ENCODE data around the gene UBR2.
"Not testable (repeated sequence)": the region's sequence is repeated elsewhere in the genome, so short reads cannot be mapped to it uniquely, and the experiment has no call there.

UBR2 gene

DNA sequence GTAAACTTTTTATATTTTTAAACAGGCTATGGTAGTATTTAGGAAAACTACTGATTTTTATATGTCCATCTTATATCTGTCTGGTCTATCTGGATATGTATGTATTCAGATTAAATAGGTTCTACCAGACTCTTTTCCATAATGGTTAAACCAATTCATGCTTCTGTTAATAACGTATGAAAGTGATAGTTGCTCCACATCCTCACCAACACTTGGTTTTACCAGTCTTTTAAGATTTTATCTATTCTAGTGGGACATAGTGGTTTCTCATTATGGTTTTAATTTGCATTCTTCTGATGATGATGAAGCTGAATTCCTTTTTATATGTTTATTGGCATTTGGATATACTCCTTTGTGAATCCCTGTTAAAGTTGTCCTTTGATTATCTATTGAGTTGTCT lies 56.1 kb downstream of the UBR2 start:
- DNase-seq, result no peak

DNA sequence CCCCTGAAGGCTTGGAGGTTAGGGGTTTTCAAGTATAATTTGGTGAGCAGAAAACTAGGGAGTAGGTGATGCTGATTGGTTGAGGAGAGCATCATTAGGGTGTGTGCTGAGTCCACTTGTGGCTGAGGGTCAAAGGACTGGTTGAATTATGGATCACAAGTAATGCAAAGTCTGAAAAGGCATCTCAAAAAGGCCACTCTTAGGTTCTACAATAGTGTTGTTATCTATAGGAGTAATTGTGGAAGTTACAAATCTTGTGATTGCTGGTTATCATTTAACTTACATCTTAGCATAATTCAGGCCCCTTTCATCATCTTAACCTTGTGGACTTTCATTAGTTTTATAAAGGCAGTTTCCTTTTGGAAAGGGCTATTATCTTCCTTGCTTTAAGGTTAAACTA lies 60.8 kb downstream of the UBR2 start:
- DNase-seq, result no peak

DNA sequence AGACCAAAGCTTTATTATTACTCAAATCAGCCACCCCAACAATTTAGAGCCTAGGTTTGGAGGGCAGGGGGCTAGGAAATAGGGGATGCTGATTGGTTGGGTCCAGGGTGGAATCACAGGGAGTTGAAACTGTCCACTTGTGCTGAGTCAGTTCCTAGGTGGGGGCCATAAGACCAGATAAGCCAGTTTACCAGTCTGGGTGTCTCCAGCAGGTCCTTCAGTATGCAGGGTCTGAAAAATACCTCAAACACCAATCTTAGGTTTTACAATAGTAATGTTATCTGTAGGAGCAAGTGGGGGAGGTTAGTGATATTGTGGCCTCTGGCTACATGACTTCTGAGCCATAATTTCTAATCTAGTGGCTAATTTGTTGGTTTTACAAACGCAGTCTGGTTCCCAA lies 63.2 kb downstream of the UBR2 start:
- no peak for DNase-seq

DNA sequence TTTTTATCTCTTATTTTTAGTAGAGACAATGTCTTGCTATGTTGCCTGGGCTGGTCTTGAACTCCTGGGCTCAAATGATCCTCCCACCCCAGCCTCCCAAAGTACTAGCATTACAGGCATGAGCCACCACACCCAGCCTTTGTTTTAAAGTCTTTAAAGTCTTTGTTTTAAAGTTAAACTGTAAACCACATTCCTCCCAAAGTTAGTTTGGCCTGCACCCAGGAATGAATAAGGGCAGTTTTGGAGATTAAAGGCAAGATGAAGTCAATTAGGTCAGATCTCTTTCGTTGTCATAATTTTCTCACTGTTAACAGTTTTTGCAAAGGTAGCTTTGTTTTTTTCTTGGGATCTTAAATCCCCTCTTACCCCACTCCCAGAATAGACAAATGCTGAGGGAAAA lies 63.8 kb downstream of the UBR2 start:
- no peak for DNase-seq

DNA sequence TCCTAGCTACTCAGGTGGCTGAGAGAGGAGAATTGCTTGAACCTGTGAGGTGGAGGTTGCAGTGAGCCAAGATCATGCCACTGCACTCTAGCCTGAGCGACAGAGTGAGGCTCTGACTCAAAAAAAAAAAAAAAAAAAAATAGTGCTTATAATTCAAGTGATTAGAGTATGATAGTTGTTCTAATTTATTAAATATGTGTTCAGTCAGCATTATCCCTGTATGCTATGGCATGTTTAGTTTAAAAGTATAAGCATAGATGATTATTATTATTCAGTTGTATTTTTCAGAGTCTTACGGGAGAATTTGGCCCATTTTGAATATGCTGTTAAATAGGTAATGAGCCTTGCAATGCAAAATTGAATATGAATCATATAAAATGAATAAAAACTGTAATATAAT lies 64.8 kb downstream of the UBR2 start:
- DNase-seq, result no peak

DNA sequence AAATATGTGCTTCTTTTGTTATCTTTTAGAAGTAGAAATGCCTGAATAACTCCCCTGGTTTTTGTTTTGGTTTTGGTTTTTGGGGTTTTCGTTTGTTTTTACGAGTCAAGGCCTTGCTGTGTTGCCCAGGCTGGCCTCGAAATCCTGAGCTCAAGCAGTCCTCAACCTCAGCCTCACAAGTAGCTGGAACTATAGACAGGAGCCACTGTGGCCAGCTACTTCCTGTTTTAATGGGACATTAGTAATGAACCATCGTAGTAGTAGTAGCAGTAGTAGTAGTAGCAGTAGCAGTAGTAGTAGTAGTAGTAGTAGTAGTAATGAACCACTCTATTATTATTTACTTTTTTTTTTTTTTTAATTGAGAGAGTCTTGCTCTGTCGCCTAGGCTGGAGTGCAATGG lies 66.0 kb downstream of the UBR2 start:
- DNase-seq, result no peak

DNA sequence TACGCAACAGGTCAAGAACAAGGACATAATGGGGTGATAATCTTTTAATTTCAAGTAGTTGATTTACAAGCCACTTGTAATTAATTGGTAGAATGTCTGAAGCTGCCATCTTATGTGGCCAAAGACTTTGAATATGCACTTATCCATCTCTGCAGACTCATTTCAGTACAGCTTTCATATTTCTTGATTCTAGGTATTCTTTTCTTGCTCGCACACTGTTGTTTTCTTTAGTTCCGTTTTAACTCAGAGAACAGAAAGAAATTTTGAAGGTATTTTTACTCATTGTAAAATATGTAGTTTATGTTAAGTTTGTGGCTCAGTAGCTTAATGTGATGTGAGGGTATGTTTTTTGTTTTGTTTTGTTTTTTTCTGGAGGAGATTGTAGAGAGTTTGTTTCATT lies 73.9 kb downstream of the UBR2 start:
- DNase-seq, result no peak

DNA sequence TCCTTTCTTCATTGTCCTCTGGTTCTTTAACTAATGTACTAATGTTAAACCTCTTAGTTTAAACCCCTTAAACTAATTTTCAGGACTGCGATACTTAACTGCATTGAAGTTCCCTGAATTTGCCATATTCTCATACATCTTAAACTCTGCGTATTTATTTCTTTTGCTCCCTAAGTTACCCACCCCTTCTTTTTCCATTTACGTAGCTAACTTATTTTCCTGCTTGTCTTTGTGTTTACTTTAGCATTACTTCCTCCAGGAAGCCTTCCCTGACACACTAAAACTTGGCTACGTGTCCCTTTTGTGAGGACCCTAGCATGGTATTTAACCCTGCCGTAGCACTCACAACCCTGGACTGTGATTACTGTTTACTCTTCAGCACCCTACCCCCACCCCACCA lies 79.0 kb downstream of the UBR2 start:
- no peak for DNase-seq

DNA sequence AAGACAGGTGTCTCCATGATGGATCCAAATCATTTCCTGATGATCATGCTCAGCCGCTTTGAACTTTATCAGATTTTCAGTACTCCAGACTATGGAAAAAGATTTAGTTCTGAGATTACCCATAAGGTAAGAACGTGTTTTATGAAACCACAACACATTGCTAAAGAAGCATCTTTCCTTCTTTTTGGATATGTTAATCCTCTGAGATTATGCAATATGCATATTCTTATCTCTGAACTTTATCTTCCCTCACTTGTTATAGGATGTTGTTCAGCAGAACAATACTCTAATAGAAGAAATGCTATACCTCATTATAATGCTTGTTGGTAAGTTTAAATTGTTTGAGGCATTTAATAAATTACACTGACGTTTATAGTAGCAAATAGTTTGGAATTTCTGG lies 80.4 kb downstream of the UBR2 start:
- DNase-seq, result no peak

DNA sequence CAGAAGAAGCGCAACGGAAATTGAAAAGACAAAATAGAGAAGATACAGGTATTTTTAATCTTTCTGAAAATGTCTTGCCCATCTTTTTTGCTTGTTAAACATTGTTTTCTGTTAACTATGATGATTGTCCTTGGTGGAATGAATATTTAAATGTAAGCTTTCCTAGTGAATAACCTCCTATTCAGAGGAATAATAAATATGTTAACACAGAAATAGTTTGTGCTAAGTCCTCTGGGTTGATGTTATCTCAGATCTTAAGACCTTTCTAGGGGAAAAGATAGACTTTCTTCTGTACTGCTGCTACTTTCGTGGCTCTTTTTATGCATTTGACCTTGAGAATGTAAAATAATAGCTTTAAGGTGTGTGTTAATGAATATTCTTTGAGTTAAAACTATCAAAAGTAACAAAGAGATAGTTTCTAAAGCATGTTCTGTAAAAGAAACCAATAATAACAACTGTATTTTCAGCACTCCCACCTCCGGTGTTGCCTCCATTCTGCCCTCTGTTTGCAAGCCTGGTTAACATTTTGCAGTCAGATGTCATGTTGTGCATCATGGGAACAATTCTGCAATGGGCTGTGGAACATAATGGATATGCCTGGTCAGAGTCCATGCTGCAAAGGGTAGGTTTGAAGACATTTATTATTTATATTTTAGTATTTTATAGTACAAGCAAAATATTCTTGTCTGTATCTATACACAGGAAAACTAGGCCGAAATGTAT lies 88.4 kb downstream of the UBR2 start:
- no peak for DNase-seq

DNA sequence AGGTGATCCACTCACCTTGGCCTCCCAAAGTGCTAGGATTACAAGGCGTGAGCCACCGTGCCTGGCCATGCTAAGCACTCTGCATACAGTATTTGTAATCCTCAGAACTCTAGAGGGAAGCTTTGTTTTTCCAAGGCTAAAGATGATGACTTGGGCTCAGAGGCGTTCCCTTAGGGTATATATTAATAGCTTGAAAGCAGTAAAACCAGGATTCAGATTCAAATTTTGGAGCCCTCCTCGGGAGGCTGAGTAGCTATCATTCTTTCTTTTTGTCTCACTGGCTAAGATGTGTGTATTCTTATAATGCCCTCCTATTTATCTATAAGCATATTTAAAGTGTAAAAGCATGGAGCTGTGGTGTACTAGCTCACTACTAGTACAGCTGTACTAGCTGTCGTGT lies 90.0 kb downstream of the UBR2 start:
- no peak for DNase-seq

DNA sequence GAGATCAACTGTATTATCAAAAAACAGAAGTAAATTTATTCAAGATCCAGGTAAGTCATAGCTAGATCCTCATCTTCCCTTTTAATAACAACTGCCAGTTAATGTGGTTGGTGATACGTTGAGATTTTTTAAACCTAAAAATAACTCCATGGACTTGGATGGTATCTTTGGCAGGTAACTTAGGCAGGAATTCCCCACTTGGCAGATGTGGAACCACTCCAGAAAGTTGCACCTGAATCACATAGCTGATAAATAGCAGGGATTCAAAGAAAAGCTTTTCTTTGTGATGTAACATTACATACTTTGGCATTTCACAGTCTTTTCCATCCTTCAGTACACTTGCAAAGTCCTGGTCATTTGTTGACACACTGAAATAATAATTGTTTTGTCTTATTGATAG lies 96.0 kb downstream of the UBR2 start:
- no peak for DNase-seq

DNA sequence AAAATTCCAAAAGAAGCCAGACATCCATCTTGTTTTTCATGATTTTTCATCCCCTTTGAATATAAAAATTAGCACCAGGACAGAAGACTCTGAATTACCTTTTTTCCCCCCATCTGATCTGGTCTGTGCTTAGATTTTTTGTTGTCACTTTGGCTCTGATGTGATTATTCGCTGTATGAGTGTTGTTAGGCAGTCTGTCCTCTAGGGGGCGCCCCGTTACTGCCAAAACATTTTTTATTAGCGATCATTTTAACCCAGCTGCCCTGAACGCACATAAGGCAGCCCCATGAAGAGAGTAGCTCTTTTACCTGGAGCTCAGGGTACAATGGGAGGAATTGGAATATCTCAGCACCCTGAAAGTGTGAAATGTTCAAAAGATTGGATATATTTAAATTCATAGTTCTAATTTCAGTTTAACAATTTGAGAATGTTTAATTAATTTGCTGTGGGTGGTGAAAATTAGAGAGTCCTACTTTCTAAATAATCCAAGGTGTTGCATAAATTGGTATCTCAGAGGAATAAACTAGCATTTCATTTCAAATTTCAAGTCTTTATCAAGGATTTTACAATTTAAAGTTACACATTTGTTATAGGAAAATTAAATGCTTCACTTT lies 97.8 kb downstream of the UBR2 start:
- peak; percentile 94 for DNase-seq

DNA sequence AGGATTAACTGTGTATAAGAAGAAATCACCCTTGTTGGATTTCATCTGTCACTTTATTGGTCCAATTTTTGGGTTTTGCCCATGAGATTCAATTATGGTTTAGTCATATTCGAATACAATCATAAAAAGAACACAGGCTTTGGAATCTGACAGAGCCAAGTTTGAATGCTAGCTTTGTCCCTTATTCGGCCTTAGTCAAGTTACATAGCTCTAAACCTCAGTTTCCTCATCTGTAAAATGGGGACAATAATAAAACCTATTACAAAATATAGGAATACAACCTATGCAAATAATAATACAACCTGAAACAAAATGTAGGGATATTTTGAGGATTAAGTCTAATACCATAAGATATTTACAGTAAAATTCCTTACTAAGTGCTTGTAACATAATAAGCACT lies 100.9 kb downstream of the UBR2 start:
- no peak for DNase-seq

DNA sequence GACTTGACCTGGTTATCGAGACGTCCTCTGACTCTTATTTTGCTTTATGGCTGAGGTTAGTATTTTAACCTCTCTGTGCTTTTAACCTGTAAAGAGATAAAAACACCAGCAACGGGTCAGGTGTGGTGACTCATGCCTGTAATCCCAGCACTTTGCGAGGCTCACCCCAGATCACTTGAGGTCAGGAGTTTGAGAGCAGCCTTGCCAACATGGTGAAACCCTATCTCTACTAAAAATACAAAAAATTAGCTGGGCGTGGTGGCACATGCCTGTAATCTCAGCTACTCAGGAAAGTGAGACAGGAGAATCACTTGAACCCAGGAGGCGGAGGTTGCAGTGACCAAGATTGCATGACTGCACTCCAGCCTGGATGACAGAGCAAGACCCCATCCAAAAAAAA lies 110.5 kb downstream of the UBR2 start:
- DNase-seq, result not testable (repeated sequence)

DNA sequence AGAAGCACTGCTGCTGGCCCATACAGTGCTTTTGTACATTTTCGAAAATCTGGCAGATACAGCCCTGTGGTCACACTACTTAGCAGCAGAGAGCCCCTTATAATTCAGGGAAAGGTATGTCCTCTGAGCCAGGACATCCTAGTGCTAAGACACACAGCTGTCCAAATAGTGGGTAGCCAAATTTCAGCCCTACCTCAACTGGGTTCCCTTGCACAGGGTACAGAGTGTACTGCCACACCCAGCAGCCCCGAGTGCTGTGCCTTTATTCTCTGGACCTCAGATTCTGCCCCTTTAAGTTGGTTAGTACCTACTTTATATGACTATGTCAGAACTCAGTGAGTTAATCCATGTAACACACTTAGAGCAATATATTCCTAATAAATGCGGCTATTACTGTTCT lies 111.0 kb downstream of the UBR2 start:
- no peak for DNase-seq

DNA sequence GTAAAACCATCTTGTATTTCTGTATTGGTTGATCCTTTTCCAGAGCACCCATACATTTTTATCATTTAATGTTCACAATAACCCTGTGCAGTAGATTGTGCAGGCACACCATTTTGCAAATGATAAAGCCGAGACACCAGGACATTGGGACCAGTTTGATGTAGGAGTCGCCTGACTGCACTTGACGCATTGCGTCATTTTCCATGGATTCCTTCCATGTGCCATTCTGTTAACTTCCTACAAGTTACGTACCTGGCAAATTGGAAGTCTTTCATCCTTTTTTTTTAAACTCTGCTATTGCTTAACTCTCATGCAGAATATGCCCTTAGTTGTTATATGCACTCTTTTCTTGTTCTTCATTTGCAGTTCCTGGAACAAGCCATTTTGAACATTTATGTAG lies 115.5 kb downstream of the UBR2 start:
- no peak for DNase-seq

DNA sequence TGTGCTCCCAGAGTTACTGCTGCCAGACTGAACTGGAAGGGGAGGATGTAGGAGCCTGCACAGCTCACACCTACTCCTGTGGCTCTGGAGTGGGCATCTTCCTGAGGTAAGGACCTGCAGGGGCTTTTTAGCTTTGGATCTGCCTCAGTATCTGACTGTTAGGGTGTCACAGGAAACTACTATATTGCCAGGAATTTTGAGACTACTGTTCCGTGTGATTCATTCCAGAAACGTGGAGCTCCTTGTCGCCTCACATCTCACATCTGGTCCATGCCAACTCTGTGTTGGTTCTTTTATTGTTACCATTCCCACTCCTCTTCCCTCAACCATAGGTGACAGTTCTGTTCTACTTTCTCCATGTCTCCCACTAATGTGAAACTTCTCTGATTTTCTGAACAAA lies 124.5 kb downstream of the UBR2 start:
- DNase-seq, result no peak

DNA sequence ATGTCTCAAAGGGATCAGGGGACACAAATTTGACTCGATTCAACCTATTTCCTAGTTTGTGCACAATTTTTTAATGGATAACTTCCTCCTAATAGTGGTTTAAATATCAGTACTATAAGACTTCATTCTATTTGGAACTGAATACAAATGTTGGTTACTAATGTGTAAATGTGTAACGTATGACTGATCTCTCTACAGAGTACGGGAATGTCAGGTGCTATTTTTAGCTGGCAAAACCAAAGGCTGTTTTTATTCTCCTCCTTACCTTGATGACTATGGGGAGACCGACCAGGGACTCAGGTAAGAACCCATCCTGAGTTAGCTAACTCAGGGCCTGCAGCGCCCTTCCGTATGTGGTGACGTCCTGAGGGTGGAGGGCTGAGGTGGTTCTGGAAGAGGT lies 125.5 kb downstream of the UBR2 start:
- no peak for DNase-seq

DNA sequence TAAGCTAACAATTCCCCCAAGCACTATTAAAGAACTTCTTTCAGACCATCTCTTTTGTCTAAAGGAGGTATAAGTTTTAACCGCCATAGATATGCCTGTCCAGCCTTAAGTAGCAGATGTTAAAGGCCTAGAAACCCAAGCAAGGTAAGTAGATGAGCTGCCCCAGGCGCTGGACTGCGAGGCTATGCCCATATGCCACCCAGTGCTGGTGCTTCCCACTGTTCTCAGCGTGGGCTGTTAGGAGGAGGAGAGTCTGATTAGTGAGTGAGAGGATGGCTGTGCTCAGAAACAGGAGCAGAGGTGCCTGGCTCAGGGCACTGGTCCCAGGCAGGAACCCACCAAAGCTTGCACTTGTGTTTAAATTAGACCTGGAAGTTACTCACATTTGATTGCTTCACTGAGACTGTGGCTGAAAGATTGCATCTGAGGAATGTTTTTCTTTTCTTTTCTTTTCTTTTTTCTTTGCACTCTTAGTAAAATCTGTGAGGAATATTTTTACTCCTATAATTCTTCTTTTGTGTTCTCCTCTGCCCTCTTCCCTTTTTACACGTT lies 126.4 kb downstream of the UBR2 start:
- no peak for DNase-seq

DNA sequence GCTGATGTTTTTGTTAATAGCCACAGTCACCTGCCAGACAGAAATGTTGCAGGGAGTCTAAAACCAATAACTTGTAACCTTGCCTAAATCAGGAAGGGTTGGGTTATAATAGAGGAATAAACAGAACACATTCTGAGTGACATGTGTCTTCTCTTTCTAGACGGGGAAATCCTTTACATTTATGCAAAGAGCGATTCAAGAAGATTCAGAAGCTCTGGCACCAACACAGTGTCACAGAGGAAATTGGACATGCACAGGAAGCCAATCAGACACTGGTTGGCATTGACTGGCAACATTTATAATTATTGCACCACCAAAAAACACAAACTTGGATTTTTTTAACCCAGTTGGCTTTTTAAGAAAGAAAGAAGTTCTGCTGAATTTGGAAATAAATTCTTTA lies 127.0 kb downstream of the UBR2 start:
- no peak for DNase-seq

DNA sequence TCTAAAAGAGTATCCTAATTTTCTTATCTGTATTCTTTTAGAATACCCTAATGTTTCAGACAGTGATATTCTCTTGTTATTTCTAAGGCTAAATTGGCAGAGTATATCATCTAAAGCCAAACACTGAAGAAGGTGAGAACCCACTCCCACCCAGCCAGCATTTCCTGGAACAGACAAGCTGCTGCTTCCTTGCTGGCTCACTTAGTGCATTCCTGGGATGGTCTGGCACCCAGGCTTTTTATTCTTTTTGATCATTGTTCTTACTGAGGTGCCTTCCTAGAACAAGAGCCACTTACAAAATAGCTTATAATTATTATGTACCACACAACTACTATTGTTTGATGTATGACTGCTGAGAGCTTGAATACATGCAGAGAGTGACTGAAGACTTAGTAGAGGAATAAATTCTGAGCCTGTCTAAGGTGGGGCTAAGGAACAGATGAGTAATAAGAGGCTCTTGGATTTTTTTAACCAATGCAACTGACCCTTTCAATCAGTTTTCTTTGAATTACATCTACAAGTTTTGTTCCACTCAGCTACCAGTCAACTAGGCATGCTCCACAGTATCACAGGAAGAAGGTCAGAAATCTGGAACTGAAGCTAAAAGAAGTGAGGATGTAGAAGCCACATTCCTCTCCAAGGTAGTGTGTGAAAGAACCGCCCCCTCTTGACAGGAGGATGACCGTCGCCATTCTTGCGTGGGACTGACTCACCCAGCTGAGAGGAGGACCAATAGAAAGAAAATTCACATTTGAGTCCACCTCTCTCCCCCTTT lies 128.5 kb downstream of the UBR2 start:
- DNase-seq, result no peak

DNA sequence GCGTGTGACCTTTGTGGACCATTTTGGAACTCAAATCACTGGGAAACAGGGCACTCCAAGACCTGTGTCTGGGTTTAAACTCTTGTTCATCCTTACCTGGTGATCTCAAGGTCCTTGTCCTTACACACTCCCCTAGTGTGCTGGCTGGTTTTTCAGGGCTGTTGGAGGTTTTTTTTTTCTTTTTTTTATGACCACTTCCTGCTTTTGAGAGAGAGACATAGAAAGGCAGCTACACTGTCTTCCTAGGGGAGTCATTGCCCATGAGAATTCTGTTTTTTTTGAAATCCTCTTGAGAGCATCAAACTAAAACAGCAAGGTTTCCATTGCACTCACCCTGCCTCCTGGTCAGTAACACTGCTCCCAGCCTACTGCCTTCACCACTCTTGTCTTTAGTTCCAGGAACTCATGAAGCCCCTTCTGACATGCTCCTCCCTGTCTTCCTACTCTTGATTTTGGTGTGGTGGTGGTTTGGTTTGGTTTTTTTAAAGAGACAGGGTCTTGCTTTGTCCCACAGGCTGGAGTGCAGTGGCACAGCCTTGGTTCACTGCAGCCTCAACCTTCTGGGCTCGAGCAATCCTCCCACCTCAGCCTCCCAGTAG lies 130.0 kb downstream of the UBR2 start:
- DNase-seq, result no peak

DNA sequence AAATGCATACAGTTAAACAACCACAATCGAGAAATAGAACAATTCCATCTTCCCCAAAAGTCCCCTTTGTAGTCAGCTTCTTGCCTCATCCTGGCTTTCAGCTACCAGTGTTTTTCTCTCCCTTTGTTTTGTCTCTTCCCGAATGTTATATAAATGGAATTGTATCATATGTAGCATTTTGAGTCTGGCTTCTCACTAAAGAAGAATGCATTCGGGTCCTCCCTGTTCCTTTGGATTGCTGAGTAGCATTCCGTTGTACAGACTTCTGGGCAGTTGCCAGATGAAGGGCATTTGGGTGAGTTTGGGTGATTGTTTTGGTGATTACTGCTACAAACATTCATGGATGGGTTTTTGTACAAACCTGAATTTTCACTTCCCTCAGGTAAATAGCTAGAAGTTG lies 130.8 kb downstream of the UBR2 start:
- no peak for DNase-seq
